ENCODE measurements around the gene SLC39A3. TPM values are rescaled to one million over a fixed set of nuclear protein-coding genes. Genes with fewer than 3 reads are reported as not detected.

The SLC39A3 gene
- total RNA-seq, 1 donor from 2014 or later: 72.7 TPM

- Histone ChIP-seq H3K9me3 (no peaks in the 10 kb centered on the region), H3K4me3 (no peak overlapping the region), H3K27ac (no peak overlapping the region), H3K36me3 (no peaks in the 10 kb centered on the region), H3K4me1 (peaks cover 4 to 5% of the 10 kb centered on the region in 2 donors), H3K27me3 (no peaks in the 10 kb centered on the region)
- DNase-seq (ENCODE audit: low spot score in 2 of 2): no peak
- intact Hi-C loops (cut with DNase I): no loop called here
- TF ChIP-seq CTCF (IDR thresholded peaks at IDR 0.05): no peak
These were observed 39.0 kb downstream of the SLC39A3 start for GRCh38 chr19:2700660-2701360.

GRCh38 chr19:2699413-2700140 is 40.2 kb downstream of the SLC39A3 start:
- Histone ChIP-seq H3K27ac (no peak overlapping the region), H3K36me3 (no peaks in the 10 kb centered on the region), H3K9me3 (no peaks in the 10 kb centered on the region), H3K4me1 (peaks cover 4 to 5% of the 10 kb centered on the region in 2 donors), H3K4me3 (no peak overlapping the region), H3K27me3 (no peaks in the 10 kb centered on the region)
- intact Hi-C loops (cut with DNase I): no loop called here
- DNase-seq (ENCODE audit: low spot score in 2 of 2): no peak
- no peak for TF ChIP-seq CTCF (IDR thresholded peaks at IDR 0.05)

GRCh38 chr19:2694196-2694595 is 45.6 kb downstream of the SLC39A3 start:
- Histone ChIP-seq H3K9me3 (no peaks in the 10 kb centered on the region), H3K36me3 (no peaks in the 10 kb centered on the region), H3K4me1 (no peaks in the 10 kb centered on the region), H3K27me3 (no peaks in the 10 kb centered on the region), H3K4me3 (no peak overlapping the region), H3K27ac (no peak overlapping the region)
- intact Hi-C loops (cut with DNase I): no loop called here
- no peak for TF ChIP-seq CTCF (IDR thresholded peaks at IDR 0.05)
- DNase-seq (ENCODE audit: low spot score in 2 of 2): no peak

- Histone ChIP-seq H3K27ac (no peak overlapping the region), H3K4me3 (no peak overlapping the region), H3K4me1 (no peaks in the 10 kb centered on the region), H3K9me3 (no peaks in the 10 kb centered on the region), H3K27me3 (no peaks in the 10 kb centered on the region), H3K36me3 (no peaks in the 10 kb centered on the region)
- TF ChIP-seq CTCF (IDR thresholded peaks at IDR 0.05): no peak
- intact Hi-C loops (cut with DNase I): no loop called here
- no peak for DNase-seq (ENCODE audit: low spot score in 2 of 2)
These were observed 46.2 kb downstream of the SLC39A3 start for GRCh38 chr19:2693492-2694160.

- TF ChIP-seq CTCF (IDR thresholded peaks at IDR 0.05): no peak
- Histone ChIP-seq H3K4me1 (no peaks in the 10 kb centered on the region), H3K27me3 (no peaks in the 10 kb centered on the region), H3K27ac (no peak overlapping the region), H3K9me3 (no peaks in the 10 kb centered on the region), H3K36me3 (no peaks in the 10 kb centered on the region), H3K4me3 (no peak overlapping the region)
- no peak for DNase-seq (ENCODE audit: low spot score in 2 of 2)
- intact Hi-C loops (cut with DNase I): no loop called here
These were observed 47.9 kb downstream of the SLC39A3 start for GRCh38 chr19:2691951-2692350.

Measured in ascending aorta (tissue), 2 donors.